ENCODE data around the gene PXMP4.
"Not testable (repeated sequence)": the region's sequence is repeated elsewhere in the genome, so short reads cannot be mapped to it uniquely, and the experiment has no call there.

Gene PXMP4

GRCh38 chr20:33719989-33720709 is at the start of gene PXMP4:
Gene PXMP4, minus strand, starts transcription at chr20:33720310. Its CDS starts 103 bp downstream, at chr20:33720207.
- peak; percentile 97 for DNase-seq

GRCh38 chr20:33769043-33769442 is 48.9 kb upstream of the PXMP4 start:
- no peak for DNase-seq

GRCh38 chr20:33767777-33768138 is 47.6 kb upstream of the PXMP4 start:
- DNase-seq = no peak

GRCh38 chr20:33766686-33767085 is 46.6 kb upstream of the PXMP4 start:
- DNase-seq = no peak

- no peak for DNase-seq
Measured at GRCh38 chr20:33765592-33765991, 45.5 kb upstream of the PXMP4 start.

- no peak for DNase-seq
Measured at GRCh38 chr20:33765099-33765498, 45.0 kb upstream of the PXMP4 start.

- no peak for DNase-seq
Measured at GRCh38 chr20:33761698-33762250, 41.7 kb upstream of the PXMP4 start.

GRCh38 chr20:33757458-33757857 is 37.3 kb upstream of the PXMP4 start:
- DNase-seq = no peak

- DNase-seq = no peak
Measured at GRCh38 chr20:33757046-33757445, 36.9 kb upstream of the PXMP4 start.

GRCh38 chr20:33755936-33756490 is 35.9 kb upstream of the PXMP4 start:
- DNase-seq = not testable (repeated sequence)

GRCh38 chr20:33753763-33754162 is 33.7 kb upstream of the PXMP4 start:
- DNase-seq = no peak

- no peak for DNase-seq
Measured at GRCh38 chr20:33753143-33753542, 33.0 kb upstream of the PXMP4 start.

GRCh38 chr20:33751775-33752174 is 31.7 kb upstream of the PXMP4 start:
- DNase-seq = no peak

- DNase-seq = no peak
Measured at GRCh38 chr20:33746325-33746998, 26.4 kb upstream of the PXMP4 start.

- no peak for DNase-seq
Measured at GRCh38 chr20:33744773-33745385, 24.8 kb upstream of the PXMP4 start.

- no peak for DNase-seq
Measured at GRCh38 chr20:33744181-33744580, 24.1 kb upstream of the PXMP4 start.

GRCh38 chr20:33740189-33740588 is 20.1 kb upstream of the PXMP4 start:
- DNase-seq = no peak

- no peak for DNase-seq
Measured at GRCh38 chr20:33739493-33739892, 19.4 kb upstream of the PXMP4 start.

GRCh38 chr20:33736962-33737361 is 16.9 kb upstream of the PXMP4 start:
- no peak for DNase-seq

- no peak for DNase-seq
Measured at GRCh38 chr20:33733654-33734576, 13.8 kb upstream of the PXMP4 start.

GRCh38 chr20:33732166-33732970 is 12.3 kb upstream of the PXMP4 start:
- peak; percentile 77 for DNase-seq

Data from activated CD4-positive, alpha-beta T cell treated with anti-CD3 and anti-CD28 coated beads, Interleukin-2, amount 50 U/mL, for 16 hours (primary cell).